Kidney epithelial cell (primary cell): ENCODE results near the gene KRTAP12-4. TPM values are rescaled to one million over a fixed set of nuclear protein-coding genes. Genes with fewer than 3 reads are reported as not detected.
"Not testable (repeated sequence)": the region's sequence is repeated elsewhere in the genome, so short reads cannot be mapped to it uniquely, and the experiment has no call there.

Experiments
- DNase-seq: peaks from one replicate; pipeline ENCODE4 v3.0.0-alpha.2; 2010; ENCODE audit warnings: low read depth
- H3K27me3 ChIP-seq: 2 replicates; pipeline ENCODE4 v1.6.0; 2011; ENCODE audit warnings: low read length; ENCODE audit not compliant: control insufficient read depth, insufficient read depth
- H3K36me3 ChIP-seq: 2 replicates; pipeline ENCODE4 v1.5.1; 2011; ENCODE audit warnings: low read length; ENCODE audit not compliant: control insufficient read depth, insufficient read depth
- H3K4me3 ChIP-seq: 2 replicates; pipeline ENCODE4 v1.5.1; 2011; ENCODE audit warnings: low read depth, mild to moderate bottlenecking, control low read depth, low read length
- total RNA-seq: library from RNA; depleted of rRNA; stranded (reverse); fragments of >200 nt; gene quantifications from 2 replicates; pipeline ENCODE4 v1.2.3, GENCODE V29; 2015
- TF ChIP-seq, protein P1 (sequence below): IDR thresholded peaks from 2 replicates; pipeline ENCODE4 v1.5.1; 2011; ENCODE audit warnings: mild to moderate bottlenecking, moderate library complexity, low read length, control low read depth, inconsistent platforms; ENCODE audit not compliant: insufficient read depth, poor library complexity, severe bottlenecking

KRTAP12-4 gene
- total RNA-seq, 1 donor from 2014 or later, result not detected

DNA sequence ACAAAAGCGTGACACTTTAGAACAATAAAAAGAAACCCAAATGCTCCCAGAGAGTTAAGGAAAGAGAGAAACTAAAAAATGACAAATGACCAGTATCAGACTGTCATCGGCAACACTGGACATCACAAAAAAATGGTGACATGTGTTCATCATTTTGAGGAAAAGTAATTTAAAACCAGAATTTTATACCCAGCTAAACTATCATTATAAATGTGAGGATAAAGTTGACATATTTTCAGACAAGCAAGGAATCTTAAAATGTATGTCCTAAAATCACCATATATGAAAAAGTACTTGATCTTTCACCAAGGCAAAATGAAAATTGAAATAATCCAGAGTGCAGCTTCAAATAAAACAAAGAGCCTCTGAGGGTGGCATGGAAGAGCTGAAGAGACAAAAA, 9.6 kb downstream of the KRTAP12-4 start:
- H3K36me3 ChIP-seq, result no peaks in the 10 kb centered on the region
- TF ChIP-seq, protein P1, sequence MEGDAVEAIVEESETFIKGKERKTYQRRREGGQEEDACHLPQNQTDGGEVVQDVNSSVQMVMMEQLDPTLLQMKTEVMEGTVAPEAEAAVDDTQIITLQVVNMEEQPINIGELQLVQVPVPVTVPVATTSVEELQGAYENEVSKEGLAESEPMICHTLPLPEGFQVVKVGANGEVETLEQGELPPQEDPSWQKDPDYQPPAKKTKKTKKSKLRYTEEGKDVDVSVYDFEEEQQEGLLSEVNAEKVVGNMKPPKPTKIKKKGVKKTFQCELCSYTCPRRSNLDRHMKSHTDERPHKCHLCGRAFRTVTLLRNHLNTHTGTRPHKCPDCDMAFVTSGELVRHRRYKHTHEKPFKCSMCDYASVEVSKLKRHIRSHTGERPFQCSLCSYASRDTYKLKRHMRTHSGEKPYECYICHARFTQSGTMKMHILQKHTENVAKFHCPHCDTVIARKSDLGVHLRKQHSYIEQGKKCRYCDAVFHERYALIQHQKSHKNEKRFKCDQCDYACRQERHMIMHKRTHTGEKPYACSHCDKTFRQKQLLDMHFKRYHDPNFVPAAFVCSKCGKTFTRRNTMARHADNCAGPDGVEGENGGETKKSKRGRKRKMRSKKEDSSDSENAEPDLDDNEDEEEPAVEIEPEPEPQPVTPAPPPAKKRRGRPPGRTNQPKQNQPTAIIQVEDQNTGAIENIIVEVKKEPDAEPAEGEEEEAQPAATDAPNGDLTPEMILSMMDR, result no peak
- no peak overlapping the region for H3K4me3 ChIP-seq

DNA sequence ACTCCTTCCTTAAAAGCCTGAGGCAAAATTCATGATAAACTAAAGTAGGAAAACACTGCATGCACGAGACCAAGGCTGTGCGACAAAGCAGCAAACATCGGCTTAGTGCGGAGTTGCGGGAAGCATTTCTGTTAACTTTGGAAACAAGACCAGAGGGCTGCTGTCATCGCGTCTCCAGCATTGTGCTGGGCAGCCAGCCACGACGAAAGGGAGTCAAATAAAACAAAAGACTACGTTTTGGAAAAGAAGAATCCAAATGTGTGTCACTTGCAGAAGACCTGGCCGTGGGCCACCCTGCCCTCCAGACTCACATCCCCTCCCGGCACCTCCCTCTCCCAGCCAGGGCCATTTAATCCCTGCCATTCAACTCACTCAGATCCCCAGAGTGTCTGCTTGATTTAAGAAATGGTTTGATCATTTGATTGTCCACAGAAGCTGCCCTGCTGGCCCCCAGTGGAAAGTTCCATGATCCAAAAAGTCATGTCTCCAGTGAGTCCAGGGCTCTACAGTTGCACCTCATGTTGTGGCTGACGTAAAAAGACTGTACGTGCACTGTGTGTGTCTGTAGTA, 10.6 kb downstream of the KRTAP12-4 start:
- no peak for DNase-seq
- H3K36me3 ChIP-seq, result no peaks in the 10 kb centered on the region
- no peaks in the 10 kb centered on the region for H3K27me3 ChIP-seq
- H3K4me3 ChIP-seq, result no peak overlapping the region
- TF ChIP-seq, protein P1, result no peak

More for the DNA sequence above, 9.6 kb downstream of the KRTAP12-4 start:
- no peaks in the 10 kb centered on the region for H3K27me3 ChIP-seq
- DNase-seq, result no peak

DNA sequence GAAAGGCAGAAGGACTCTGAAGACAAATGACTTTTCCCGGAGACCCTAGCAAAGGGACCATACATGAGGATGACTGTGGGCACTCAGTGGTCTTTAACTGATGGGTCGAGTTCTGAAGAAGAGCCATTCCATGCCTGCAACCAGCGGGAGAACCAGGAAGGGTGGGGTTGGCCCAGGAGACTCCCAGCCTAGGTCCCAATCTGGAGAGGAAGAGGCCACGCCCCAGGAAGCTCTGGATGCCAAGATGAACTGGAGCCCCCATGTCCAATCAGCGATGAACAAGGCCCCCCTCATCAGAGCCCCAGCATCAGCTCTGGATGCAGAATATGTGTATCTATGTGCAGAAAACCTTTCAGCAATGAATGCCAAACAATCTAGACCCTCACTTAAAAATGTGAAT, 13.7 kb downstream of the KRTAP12-4 start:
- TF ChIP-seq, protein P1, result no peak
- Histone ChIP-seq H3K4me3 (no peak overlapping the region), H3K36me3 (no peaks in the 10 kb centered on the region), H3K27me3 (peaks cover 3% of the 10 kb centered on the region)
- no peak for DNase-seq

DNA sequence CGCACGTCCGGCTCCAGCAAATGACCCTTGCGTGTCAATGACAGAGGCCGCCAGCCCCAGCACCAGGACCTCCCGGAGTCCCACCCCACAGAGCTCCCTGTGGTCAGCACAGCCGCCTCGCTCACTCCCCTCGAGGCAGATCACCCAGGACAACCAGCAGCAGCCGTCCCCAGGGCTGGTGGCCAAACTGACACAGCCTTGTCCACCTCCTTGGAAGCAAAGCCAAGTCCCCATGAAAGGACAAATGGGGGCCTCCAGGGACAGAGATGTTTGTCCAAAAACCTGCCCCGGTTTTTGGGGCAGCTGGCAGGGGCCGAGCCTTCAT, 15.2 kb downstream of the KRTAP12-4 start:
- TF ChIP-seq, protein P1, result no peak
- DNase-seq, result no peak
- H3K36me3 ChIP-seq, result no peaks in the 10 kb centered on the region
- no peak overlapping the region for H3K4me3 ChIP-seq
- H3K27me3 ChIP-seq, result peaks cover 3% of the 10 kb centered on the region

DNA sequence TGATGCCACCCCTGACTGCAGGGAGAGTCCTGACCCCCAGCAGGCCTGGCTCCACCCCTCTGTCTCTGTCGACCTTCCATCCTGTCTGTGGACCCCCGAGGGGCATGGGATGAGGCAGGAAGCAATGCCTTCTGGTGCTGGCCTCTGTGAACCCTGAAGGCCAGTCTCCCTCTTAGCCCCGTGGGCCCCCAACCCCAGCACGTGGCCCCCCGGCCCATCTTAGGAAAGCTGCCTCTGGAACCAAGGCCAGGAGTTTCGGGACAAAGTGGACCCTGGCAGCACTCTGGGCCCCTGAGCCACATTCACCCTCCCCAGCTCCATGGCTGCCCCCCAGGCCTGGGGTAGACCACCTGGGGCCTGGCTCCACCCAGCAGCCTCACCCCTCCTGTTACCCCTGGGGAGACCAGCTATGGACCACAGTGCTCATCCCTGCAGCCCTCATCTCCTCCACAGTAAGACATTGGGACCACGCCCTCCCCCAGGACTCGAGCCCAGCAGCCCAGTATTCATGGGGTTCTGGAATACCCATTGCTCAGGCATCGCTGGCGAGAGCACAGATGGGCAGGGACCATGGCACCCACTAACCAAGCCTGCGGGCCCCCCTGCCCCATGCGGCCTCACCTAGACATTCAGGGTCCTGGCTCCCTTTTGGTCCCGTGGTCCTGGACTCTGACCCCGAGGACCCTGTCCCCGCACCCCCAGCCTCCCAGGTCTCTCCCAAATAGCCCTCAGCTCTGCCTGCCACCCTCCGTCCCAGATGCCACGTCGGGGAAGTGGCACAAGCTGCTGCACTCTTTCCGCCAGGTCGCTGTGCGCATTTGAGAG, 15.7 kb downstream of the KRTAP12-4 start:
- DNase-seq, H3K36me3 ChIP-seq, H3K4me3 ChIP-seq, H3K27me3 ChIP-seq: not testable (repeated sequence)

DNA sequence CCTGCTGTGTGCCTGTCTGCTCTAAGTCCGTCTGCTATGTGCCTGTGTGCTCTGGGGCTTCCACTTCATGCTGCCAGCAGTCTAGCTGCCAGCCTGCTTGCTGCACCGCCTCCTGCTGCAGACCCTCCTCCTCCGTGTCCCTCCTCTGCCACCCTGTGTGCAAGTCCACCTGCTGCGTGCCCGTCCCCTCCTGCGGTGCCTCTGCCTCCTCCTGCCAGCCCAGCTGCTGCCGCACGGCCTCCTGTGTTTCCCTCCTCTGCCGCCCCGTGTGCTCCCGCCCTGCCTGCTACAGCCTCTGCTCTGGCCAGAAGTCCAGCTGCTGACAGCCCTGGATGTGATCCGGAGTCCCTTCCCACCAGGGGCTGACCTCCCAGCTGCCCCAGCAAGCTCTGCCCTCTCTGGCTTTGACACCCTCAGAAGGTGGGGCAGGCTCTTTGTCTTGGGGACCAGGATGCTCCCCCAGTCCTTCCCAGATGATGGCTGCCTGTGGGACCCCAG, 16.6 kb downstream of the KRTAP12-4 start:
- H3K36me3 ChIP-seq, H3K4me3 ChIP-seq, DNase-seq, H3K27me3 ChIP-seq: not testable (repeated sequence)
